GM21619 (cell line): ENCODE results near the gene TMEM181.
"Not testable (repeated sequence)": the region's sequence is repeated elsewhere in the genome, so short reads cannot be mapped to it uniquely, and the experiment has no call there.

Experiments
- ATAC-seq: cut with Tn5 transposase; IDR thresholded peaks from one replicate; pipeline ENCODE4 v1.9.1; 2021; ENCODE audit not compliant: unreplicated experiment

TMEM181 gene

DNA sequence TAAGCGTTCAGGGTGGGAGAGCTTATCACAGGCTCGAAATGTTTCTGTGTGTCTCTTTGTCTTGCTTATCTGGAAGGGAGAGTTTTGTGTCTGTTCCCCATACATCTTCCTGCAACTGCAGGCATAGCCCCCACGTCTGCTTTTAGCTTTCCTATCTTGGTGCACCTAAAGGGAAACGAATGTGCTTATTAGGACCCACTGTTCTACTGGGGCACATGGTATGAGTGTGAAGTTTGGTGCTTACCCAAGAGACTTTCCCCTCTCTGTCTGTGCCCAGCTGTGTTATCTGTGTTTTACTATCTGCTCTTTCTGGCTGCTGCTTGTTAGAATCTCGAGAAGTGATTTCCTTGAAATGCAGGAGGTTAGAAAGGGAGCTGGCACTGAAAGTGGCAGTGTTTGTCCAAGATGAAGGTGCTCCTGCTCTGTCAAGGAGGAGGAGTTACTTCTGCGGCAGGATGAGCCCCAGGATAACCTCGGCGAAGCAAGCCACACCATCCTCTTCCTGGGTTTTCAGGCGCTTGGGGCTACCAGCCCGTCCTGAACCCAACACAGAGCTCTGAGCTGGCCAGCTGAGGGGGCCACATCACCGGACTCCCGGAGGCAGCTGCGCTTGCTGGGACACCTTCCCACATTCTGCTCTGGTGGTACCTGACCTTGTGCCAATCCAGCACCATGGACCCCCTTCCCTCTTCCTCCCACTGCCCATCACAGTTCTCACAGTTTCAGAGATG, 61.2 kb downstream of the TMEM181 start:
- no peak for ATAC-seq

DNA sequence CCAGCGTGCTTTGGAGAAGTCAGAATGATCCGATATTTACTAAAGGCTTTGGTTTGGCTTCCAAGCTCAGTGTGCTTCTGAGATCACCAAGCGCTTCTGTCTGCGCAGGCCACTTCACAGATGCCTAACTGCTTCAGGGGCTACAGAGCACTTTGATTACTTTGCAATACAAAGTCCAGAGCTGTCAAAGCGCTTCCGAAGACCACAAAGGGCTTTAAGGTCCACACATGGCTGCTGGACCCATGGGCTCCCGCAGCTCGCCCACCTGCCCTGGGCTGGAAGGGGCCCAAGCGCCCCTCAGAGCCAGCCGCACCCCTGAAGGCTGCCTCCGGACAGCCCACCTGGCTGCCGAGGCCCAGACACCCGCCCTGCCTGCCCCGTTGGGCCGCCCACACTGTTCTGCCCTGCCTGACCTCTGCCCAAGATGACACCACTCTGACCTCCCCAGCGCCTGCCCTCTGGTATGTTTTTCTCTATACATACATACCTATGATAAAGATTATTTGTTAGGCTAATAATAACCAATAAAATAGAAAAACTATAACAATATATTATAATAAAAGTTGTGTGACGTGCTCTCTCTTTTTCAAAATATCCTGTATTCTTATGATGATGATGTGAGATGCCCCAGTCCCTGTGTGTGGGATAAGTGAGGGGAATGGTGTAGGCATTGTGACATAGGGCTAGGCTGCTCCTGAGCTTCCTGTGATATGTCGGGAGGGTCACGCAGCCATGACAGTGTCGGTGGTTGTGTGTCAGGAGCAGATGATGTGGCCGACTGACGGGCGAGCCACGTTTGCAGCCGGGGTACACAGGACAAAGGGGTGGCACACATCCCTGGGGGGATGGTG, 62.0 kb downstream of the TMEM181 start:
- ATAC-seq, result no peak

DNA sequence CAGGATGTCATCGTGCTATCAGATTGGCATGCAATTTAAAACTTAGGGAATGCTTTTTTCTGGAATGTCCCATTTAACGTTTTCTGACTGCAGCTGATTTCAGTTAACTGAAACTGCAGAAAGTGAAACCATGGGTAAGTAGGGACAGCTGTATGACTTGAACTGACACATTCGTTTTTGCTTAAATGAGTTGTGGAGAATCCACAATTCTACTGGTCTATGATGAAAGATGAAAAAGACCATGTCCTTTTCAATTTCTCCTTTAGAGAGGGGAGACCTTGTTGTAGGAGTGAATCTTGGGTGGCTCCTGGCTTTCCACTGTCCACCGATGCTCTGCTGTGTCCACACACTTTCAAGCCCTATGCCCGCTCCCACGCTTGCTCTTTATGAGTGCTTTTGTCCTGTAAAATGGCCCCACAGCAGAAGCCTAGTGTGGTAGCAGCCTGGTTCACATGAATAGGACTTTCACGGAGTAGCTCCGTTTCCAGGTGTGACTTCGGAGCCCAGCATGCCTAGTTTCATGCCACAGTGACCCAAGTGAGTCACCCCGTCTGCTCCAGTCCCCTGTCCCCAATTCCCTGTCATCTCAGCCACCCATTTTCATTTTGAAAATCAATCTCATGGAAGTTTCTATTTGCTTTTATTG, 62.8 kb downstream of the TMEM181 start:
- ATAC-seq, result no peak

DNA sequence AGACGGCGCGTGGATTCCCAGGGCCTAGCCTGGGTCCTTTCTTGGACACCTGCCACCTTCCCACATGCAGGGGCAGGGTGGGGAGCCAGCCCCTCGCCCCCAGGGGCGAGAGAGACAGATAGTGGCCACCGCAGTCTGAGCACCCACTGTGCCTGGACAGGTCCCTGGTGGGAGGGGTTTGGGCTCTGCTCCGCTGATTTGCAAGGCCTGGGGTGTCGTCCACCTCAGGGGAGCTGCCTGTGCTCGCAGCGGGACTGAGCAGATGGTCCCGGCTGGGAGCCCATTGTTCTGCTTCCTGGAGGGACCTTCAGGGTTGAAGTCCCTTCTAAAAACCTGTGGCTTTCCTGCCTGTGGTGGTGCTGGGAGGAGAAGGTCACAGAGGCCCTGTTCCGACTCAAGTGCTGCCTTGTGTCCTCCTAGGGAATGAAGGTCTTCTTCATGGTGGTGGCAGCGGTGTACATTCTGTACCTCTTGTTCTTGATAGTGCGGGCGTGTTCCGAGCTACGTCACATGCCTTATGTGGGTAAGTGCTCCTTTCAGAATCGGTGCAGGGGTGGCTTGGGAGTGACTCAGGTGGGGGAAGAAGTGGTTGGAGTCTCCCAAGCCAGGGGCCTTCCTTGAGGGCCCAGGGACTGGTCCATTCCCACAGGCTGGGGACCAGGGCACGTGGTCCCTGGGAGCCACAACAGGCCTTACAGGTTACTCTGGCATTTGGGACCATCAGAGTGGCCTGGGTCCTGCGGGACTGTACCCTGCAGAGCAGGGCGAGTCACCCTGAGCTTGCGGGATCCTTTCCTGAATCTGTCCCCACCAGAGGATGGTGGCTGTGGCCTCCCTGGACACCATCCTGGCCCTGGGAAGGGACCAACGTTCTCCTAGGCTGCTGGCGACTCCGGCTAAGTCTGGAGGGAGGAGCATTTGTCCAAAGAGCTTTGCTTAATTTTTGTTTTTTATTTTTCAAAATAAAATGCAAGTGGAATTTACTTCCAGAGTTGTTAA, 65.1 kb downstream of the TMEM181 start:
- no peak for ATAC-seq

DNA sequence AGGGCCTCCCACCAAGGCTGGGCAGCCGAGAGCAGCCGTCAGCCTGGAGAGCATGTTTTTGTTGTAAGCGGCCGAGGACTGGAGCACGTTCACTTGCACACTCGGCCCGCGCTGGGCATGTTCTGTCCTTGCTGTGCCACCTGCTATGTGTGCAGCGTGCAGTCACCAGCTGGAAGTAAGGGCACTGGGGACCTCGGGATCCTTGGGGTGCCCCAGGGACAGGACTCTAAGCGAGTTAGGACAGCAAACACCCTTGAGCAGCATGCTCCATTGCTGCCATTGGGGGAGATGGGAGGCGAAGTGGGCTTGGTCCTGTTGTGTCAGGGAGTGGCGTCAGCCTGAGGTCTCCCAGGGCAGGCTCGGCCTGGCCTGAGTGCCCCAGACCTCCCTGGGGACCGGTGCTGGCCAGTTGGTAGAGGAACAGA, 66.0 kb downstream of the TMEM181 start:
- ATAC-seq, result no peak

DNA sequence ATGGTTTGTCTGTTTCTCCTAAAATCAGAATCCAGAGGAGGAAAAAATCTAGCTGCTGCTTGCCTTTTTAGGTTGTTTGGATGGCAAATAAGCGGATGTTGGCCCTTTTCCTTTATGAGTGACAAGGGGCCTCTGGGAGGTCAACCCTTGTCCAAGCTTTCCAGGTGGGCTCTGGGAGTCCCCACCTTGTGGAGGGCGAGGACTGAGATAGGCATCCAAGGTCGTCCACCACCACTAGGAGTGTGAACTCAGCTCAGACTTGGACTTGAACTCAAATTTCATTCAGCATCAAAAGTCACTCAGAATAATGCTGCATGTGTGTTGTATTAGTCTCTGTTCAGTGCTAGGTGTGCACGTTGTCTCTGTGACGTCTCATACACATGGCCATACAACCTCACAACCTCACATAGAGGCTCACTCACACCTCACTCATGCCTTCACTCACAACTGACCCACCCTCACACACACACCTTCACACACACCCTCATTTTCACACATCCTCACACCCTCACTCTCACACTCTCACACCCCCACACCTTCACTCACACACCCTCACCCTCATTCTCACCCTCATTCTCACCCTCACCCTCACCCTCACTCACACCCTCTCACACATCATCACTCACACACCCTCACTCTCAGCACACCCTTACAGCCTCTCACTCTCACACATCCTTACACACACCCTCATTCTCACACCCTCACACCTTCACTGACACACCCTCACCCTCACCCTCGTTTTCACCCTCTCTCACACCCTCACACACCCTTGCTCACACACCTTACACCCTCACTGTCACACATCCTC, 66.7 kb downstream of the TMEM181 start:
- ATAC-seq, result no peak

DNA sequence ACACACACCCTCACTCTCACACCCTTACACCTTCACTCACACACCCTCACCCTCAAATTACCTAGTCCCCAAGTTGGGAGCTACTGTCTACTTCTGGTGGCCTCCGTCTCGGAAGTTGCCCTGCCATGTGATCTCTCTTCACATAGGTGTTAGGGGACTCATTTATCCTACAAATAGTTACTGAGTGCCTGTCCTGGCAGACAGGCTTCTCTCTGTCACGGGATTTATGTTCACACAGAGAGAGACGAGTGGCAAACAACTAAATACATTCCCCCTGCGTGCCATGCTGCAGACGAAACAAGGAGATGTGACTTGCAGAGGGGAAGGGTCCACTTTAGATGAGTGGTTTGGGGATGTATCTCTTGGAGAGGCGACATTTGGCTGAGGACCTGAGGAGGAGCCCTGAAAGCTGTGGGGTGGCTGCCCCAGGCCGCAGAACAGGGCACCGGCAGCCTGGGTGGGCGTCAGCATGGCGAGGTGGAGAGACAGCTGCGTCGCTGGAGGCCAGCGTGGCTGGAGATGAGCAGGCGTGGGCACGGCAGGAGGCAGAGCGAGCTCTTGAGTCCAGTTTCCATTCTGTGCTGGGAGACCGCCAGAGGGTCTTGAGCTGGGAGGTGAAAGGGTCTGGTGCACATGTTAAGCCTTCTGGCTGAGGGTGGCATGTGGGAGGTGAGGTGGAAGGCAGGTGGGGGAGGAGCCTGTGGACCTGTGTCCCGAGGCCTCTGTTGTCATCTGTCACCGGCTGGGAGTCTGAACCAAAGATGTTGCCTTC, 67.5 kb downstream of the TMEM181 start:
- ATAC-seq, result no peak

DNA sequence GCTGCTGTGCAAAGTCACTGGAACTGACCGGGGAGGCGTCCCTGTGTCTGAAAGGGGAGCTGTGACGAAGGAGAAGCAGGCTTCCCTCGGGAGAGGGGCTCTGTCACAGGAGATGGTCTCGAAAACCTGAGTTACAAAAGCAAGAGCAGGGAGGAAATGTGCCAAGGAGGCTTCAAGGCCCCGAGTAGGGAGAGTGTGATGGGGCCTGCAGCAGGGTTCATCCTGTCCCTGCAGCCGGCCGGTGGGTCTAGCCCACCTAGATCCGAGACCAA, 68.0 kb downstream of the TMEM181 start:
- ATAC-seq, result no peak

DNA sequence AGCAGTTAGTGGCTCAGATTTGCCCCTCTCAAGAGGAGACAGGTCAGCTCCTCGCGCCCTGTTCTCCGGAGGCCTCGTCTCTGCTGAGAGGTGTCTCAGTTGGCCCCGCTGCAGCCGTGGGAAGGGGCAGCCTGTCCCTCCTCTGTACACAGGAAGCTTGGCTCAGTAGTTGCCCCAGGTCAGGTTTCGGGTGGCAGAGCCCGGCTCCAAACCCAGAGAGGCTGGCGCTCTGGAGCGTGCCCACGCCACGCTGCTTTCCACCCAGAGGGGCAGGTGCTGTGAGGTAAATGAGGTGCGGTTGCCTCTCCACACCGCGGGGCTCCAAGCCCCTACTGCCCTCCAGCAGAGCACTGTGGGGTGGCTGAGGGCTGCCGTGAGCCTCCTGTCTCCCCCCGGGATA, 68.7 kb downstream of the TMEM181 start:
- ATAC-seq, result no peak

DNA sequence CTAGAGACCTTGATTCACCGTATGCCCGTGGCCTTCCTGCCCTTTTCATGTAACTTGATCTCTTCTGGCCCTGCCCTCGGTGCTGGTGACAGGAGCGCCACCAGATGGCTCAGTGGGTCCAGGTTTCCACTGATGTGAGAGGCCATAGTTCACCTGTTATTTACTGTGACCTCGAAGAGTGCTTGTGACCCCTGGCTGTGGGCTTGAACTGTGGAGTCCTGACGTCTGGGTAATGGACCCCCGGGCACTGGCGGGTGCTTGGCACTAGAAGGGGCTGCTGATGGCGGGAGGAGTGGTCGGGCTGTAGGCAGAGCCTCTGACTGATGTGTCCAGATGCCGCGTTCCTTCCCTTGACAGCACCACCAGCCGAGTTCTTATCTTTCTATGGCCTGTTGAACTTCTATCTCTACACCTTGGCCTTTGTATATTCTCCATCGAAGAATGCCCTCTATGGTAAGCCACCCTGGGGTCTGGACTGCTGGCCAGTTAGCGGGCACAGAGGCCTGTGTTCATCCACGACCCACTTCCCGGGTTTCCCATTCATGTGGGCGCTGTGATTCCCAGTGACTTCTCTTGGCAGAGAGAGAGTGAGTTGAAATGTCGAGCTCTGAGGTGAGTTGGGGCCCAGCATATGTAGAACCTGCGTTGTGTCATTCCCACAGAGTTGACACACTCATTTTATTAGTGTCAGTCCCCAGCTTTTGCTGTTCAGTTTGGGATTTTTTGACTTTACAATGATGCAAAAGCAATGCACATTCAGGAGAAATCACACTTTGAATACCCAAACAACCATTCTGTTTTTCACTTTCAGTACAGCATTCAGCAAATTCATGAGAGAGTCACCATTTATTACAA, 69.7 kb downstream of the TMEM181 start:
- ATAC-seq, result no peak

DNA sequence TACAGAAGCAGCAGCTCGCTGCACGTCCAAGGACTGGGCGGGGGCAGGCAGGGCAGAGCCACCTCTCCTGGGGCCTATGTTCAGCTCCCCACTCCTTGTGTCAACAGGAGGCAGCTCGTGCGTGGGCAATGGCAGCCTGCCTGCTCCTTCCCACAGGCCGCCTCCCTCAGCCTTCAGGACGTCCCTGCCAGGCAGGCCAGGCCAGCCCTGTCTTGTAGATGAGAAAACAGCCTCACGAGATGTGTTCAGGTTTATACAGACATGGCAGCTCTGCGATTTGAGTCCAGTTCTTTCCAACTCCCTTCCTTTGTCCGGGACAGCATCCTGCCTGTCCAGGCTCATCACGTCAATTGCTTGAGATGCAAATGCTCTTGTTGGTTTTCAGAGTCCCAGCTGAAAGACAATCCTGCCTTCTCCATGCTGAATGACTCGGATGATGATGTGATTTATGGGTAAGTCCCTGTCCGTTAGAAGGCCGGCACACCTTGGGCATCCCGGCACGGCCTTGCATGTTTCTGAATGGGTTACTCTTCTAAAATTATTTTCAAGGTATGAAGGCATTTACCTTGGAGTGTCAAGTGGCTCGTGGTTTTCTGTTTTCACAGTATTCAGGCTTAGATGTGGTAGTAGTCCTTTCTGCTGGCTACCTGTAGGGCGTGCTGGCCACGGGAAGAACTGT, 71.2 kb downstream of the TMEM181 start:
- no peak for ATAC-seq

DNA sequence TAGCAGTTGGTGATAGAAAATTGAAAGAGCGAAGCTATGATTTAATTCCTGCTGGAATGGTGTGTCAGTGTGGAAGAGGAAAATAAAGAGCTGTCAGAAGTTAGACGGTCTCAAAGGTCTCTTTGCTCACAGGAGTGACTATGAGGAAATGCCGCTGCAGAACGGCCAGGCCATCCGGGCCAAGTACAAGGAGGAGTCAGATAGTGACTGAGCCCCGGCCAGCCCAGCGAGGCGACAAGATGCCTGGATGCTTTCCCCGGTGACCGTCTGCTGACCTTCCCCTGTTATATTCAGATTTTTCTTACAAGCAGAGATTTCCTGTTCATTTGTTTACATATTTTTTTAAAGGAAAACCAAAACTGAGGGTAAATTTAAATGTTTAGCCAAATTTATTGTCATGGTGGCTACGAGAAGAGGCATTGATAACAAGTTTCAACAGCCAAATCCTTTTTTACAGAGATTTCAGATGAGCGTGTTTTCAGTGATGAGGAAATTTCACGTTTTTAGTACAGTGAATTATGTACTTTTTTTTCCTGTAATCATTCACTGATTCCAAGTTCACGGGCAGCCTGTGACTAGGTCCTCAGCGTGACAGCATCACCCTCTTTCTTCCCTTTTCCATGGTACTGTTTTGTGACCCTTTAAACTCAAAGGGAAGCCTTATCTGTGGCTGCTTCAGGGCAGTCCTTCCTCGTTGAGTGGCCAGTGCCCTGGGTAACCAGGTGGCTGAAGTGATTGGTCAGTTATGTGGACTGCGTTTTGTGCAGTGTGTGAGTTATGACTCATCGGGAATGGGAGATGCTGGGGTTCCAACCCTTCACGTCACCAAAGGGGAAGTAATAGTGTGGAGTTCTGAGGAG, 72.0 kb downstream of the TMEM181 start:
- no peak for ATAC-seq

DNA sequence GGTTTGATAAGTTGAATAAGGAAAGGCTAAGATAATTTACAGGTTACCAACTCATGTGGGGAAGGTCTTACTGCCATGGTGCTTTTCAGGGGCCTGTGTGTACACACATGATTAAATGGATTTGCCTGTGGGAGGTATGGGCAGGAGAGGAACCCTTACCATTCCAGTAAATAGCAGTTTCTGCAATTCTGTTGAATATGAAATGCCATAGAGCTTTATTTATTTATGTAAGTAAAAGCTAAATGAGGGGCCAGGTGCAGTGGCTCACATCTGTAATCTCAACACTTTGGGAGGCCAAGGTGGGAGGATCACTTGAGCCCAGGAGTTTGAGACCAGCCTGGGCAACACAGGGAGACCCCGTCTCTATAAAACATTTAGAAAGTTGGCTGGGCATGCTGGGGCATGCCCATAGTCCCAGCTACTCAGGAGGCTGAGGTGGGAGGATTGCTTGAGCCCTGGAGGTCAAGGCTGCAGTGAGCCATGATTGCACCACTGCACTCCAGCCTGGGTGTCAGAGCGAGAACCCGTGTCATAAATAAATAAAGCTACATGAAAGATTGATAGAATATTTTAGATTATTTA, 72.7 kb downstream of the TMEM181 start:
- ATAC-seq, result not testable (repeated sequence)

DNA sequence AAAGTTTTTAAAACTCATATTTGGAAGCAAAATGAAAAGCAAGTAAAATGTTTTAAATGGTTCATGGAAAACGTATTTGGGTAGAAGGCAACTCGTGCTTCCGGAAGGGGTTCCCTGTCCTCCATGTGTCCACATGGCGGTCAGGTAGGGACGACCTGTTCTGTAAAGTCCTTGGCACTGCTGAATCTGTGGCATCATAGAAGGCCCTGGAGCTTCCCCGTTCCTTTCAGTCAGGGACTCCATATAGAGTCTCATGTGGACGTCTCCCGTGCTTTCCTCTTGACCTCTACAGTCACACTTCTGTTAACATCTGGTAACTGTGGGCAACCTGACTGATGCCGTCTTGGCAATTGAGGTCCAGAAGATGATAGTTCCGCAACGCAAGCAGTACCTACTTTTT, 73.2 kb downstream of the TMEM181 start:
- no peak for ATAC-seq

DNA sequence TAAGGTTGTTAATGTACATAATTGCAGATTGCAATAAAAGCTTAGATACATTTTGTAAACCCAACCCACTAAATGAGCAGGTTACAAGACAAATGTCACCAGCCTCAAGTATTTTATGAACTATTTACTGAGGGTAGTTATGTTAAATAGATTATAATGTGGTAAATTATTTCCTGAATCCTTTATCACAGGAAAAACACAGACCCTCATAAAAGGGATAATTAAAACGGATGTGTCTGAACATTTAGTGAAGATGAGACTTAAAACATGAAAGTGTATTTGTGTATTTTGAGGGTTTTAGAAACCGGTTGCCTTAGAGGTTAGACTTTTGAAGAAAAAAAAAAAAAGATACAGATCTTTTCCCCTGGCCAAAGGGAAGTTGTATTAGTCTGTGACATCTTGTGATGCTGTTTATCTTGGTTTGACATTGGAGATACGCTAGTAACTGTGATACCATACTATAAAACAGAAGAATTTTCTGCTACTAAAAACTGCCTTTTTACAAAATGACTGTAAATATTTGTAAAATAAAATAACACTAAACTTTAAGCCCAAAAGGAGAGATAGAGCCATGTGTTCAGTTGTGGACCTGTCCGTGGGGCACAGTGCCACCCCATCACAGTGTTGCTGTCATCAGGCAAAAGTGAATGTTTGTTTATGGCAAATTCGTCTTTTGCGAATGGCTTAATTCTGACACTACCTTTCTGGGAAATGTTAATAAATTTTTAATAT, 75.0 kb downstream of the TMEM181 start:
- ATAC-seq, result no peak
